ENCODE results near the gene PCGF5. TPM values are rescaled to one million over a fixed set of nuclear protein-coding genes. Genes with fewer than 3 reads are reported as not detected.
A peak's percentile ranks its signal among the peaks of the same experiment; 100 is the strongest.

The PCGF5 gene
- total RNA-seq, 3 donors from 2014 or later (not counting 1 experiment from before 2014, with no cell fraction given): 52.5 to 60.2 (median 58.6) TPM

DNA sequence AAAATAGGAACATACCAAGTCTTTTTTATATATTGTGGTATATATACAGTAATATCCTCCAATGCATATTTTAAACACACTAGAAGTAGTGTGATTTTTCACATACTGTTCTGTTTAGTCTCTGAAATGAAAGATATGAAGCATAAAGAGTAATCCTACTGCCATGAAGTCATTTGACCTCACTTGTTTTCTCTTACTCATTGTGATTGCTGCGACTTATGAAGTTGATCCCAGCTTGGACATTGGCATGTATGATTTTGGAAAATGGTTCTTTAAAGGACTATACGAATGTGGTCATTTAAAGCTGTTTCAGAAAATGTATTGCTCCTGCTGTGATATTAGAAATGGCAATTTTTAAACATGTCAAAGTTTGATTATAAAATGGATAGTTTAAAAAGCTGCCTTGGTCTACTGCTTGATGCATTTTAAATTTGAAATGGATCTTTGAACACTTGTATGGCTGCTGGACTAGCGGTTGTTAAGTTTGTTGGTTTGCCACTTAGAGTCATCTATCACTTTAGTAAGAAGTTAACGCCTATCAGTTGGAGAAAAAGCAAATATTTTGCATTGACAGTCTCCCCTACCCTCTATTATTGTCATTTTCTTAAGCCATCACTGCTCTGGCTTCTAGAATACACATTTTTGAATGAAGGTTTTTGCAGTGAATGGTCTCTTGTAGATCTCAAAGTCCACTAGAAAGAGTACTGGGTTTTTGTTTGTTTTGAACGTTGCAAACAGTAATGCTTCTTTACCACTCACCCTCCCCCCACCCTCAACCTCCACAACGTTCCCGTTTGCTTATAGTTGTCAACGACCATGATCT, 881 bp upstream of the PCGF5 start:
- intact Hi-C loops (cut with micrococcal nuclease): loop anchor here (1.0 to 5.0 kb wide), 4 partner anchors 19 to 55 kb away; no protein-coding TSS in a partner anchor
- no peak for DNase-seq
- ATAC-seq: no peak
- peaks cover 11% of the 10 kb centered on the region for H3K4me1 ChIP-seq (ENCODE audit: control insufficient read depth, insufficient read depth, low read length)
- WGBS (ENCODE audit: insufficient coverage): 42% methylated on average over 7 of the region's 8 CpGs
- H3K4me3 ChIP-seq (ENCODE audit: low read length): peak overlapping the region; percentile 11
- peaks cover 3% of the 10 kb centered on the region for H3K36me3 ChIP-seq (ENCODE audit: control insufficient read depth, insufficient read depth, low read length)
- H3K9me3 Mint-ChIP-seq: no peaks in the 10 kb centered on the region
- H3K4me3 Mint-ChIP-seq: peak overlapping the region; percentile 89
- TF ChIP-seq, protein P1, sequence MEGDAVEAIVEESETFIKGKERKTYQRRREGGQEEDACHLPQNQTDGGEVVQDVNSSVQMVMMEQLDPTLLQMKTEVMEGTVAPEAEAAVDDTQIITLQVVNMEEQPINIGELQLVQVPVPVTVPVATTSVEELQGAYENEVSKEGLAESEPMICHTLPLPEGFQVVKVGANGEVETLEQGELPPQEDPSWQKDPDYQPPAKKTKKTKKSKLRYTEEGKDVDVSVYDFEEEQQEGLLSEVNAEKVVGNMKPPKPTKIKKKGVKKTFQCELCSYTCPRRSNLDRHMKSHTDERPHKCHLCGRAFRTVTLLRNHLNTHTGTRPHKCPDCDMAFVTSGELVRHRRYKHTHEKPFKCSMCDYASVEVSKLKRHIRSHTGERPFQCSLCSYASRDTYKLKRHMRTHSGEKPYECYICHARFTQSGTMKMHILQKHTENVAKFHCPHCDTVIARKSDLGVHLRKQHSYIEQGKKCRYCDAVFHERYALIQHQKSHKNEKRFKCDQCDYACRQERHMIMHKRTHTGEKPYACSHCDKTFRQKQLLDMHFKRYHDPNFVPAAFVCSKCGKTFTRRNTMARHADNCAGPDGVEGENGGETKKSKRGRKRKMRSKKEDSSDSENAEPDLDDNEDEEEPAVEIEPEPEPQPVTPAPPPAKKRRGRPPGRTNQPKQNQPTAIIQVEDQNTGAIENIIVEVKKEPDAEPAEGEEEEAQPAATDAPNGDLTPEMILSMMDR (IDR thresholded peaks at IDR 0.05): no peak
- H3K4me1 Mint-ChIP-seq: peaks cover 31 to 38% of the 10 kb centered on the region in 2 donors
- no peaks in the 10 kb centered on the region for H3K9me3 ChIP-seq (ENCODE audit: control insufficient read depth, insufficient read depth, low read length)
- peak overlapping the region; percentile 53 to 85 for H3K27ac Mint-ChIP-seq
- peak overlapping the region; percentile 18 for H3K27ac ChIP-seq (ENCODE audit: low read length)
- no peaks in the 10 kb centered on the region for H3K27me3 Mint-ChIP-seq (ENCODE audit: low read depth in 2 of 2)
- H3K27me3 ChIP-seq (ENCODE audit: control insufficient read depth, insufficient read depth, low read length): no peaks in the 10 kb centered on the region
- H3K36me3 Mint-ChIP-seq: no peaks in the 10 kb centered on the region

DNA sequence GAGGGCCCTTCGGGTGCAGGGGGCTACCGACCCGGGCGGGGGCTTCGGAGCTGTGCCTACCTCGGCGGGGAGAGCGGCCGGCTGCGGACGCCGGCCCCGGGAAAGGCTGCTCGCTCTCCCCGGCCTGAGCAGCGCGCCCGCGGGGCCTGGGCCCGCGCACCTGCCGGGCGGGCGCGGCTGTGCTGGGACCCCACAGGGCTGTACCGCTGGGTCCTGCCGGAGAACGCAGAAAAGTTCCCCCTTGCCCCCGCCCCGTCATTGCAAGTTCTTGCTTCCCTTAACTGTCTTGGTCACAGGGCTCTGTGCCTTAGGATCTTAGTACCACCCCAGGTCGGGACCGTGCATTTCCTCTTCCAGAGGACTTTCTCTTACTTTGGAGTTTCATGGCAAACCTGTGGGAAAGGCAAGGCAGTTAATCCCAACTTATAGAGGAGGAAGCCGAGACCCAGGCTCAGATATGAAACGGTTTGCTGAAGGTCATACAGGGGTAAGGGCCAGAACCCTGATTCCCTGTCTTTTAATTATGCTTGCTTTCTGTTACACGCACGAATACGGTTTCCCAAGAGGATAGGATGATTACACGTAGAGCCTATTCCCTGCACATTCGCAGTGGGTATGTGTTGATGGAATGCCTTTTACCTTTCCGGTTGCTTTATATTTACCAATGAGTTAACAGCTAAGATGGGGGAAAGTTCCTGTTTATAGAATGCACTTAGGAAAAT, 652 bp downstream of the PCGF5 start:
- Histone ChIP-seq H3K4me1 (ENCODE audit: control insufficient read depth, insufficient read depth, low read length) (peaks cover 11% of the 10 kb centered on the region), H3K27ac (ENCODE audit: low read length) (peak overlapping the region; percentile 84), H3K4me3 (ENCODE audit: low read length) (peak overlapping the region; percentile 61), H3K27me3 (ENCODE audit: control insufficient read depth, insufficient read depth, low read length) (no peaks in the 10 kb centered on the region), H3K9me3 (ENCODE audit: control insufficient read depth, insufficient read depth, low read length) (no peaks in the 10 kb centered on the region), H3K36me3 (ENCODE audit: control insufficient read depth, insufficient read depth, low read length) (peaks cover 3% of the 10 kb centered on the region)
- H3K36me3 Mint-ChIP-seq: no peaks in the 10 kb centered on the region
- peak overlapping the region; percentile 71 to 85 for H3K27ac Mint-ChIP-seq
- TF ChIP-seq, protein P1 (IDR thresholded peaks at IDR 0.05): no peak
- 1% methylated on average over 39 of the region's 40 CpGs for WGBS (ENCODE audit: insufficient coverage)
- peak overlapping the region; percentile 93 for H3K4me3 Mint-ChIP-seq
- no peaks in the 10 kb centered on the region for H3K27me3 Mint-ChIP-seq (ENCODE audit: low read depth in 2 of 2)
- H3K4me1 Mint-ChIP-seq: peaks cover 33 to 42% of the 10 kb centered on the region in 2 donors
- ATAC-seq (peak; percentile 18 to 25 (median 24)), DNase-seq (peak in 1 of 2 donors; percentile 49)
- no peaks in the 10 kb centered on the region for H3K9me3 Mint-ChIP-seq
- intact Hi-C loops (cut with micrococcal nuclease): loop anchor here (1.0 to 2.0 kb wide), 3 partner anchors 20 to 57 kb away; no protein-coding TSS in a partner anchor

DNA sequence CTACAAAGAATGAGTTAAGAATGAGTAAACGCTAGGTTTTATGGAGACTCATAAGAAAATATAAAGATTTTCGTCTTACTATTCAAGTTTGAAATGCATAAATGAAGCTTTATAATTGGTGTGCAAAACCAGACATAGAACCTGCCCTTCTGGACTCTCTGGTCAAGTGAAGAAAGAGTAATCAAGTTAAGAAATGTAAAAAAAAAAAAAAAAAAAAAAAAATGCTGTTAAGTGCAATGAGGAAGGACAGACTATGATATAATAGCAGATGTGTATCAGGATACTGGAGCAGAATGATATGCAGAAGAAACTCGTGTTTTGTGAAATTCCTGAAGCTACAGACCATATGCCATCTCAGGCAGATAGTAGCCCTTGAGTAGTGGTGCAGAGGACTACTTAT, 5.6 kb downstream of the PCGF5 start:
- H3K27ac ChIP-seq (ENCODE audit: low read length): no peak overlapping the region
- H3K4me3 ChIP-seq (ENCODE audit: low read length): no peak overlapping the region
- TF ChIP-seq, protein P1 (IDR thresholded peaks at IDR 0.05): no peak
- no peaks in the 10 kb centered on the region for H3K9me3 Mint-ChIP-seq
- DNase-seq (no peak), ATAC-seq (no peak)
- intact Hi-C loops (cut with micrococcal nuclease): no loop called here
- no peaks in the 10 kb centered on the region for H3K27me3 ChIP-seq (ENCODE audit: control insufficient read depth, insufficient read depth, low read length)
- peaks cover 47 to 52% of the 10 kb centered on the region in 2 donors for H3K4me1 Mint-ChIP-seq
- H3K4me1 ChIP-seq (ENCODE audit: control insufficient read depth, insufficient read depth, low read length): peaks cover 5% of the 10 kb centered on the region
- H3K36me3 Mint-ChIP-seq: no peaks in the 10 kb centered on the region
- WGBS (ENCODE audit: insufficient coverage): 87% methylated on average over 3 of the region's 3 CpGs
- H3K9me3 ChIP-seq (ENCODE audit: control insufficient read depth, insufficient read depth, low read length): no peaks in the 10 kb centered on the region
- peak overlapping the region; percentile 22 to 32 for H3K27ac Mint-ChIP-seq
- H3K36me3 ChIP-seq (ENCODE audit: control insufficient read depth, insufficient read depth, low read length): peaks cover 3% of the 10 kb centered on the region
- no peaks in the 10 kb centered on the region for H3K27me3 Mint-ChIP-seq (ENCODE audit: low read depth in 2 of 2)
- no peak overlapping the region for H3K4me3 Mint-ChIP-seq
